Naive B cell (primary cell): ENCODE data around the gene SYMPK. TPM values are rescaled to one million over a fixed set of nuclear protein-coding genes. Genes with fewer than 3 reads are reported as not detected.
"Not testable (repeated sequence)": the region's sequence is repeated elsewhere in the genome, so short reads cannot be mapped to it uniquely, and the experiment has no call there.

ENCODE experiments used
- ATAC-seq, 2 donors: fragments of 150-1000 bp; cut with Tn5 transposase; 2 replicates each; pipeline ENCODE4 v1.10.0; 2021; ENCODE audit warnings: low read depth in 2 of 2, mild to moderate bottlenecking in 2 of 2, moderate library complexity in 2 of 2
- DNase-seq: peaks from one replicate; pipeline ENCODE4 v3.0.0; 2022
- H3K27ac Mint-ChIP-seq, 6 donors: one replicate each; pipeline ENCODE4 v1.8.0; 2020 to 2022; ENCODE audit warnings: mild to moderate bottlenecking in 6 of 6, mixed read lengths in 6 of 6, moderate library complexity in 5 of 6, inconsistent platforms in 2 of 6
- H3K27me3 Mint-ChIP-seq, 3 donors: one replicate each; pipeline ENCODE4 v1.8.0; 2021 to 2022; ENCODE audit warnings: mixed read lengths in 3 of 3, mild to moderate bottlenecking in 1 of 3
- H3K36me3 Mint-ChIP-seq, 2 donors: one replicate each; pipeline ENCODE4 v1.8.0; 2020 to 2022; ENCODE audit warnings: mixed read lengths in 2 of 2, inconsistent platforms in 1 of 2, mild to moderate bottlenecking in 1 of 2
- H3K4me1 Mint-ChIP-seq, 3 donors: one replicate each; pipeline ENCODE4 v1.8.0; 2020 to 2022; ENCODE audit warnings: mixed read lengths in 3 of 3, inconsistent platforms in 1 of 3, mild to moderate bottlenecking in 1 of 3, moderate library complexity in 1 of 3
- H3K4me3 Mint-ChIP-seq, 8 donors: one replicate each; pipeline ENCODE4 v1.8.0; 2020 to 2022; ENCODE audit warnings: mild to moderate bottlenecking in 8 of 8, mixed read lengths in 8 of 8, moderate library complexity in 8 of 8, inconsistent platforms in 2 of 8
- H3K9me3 Mint-ChIP-seq, 7 donors: one replicate each; pipeline ENCODE4 v1.8.0; 2020 to 2022; ENCODE audit warnings: mixed read lengths in 7 of 7, mild to moderate bottlenecking in 5 of 7, inconsistent platforms in 2 of 7, moderate library complexity in 1 of 7
- polyA plus RNA-seq, 6 donors: library from polyadenylated mRNA; unstranded; fragments of 300-500 nt; fragmentation: Illumina TruSeq; gene quantifications; one replicate each; pipeline ENCODE4 v1.2.3, GENCODE V29; 2021; ENCODE audit warnings: low read depth in 6 of 6

Gene SYMPK
- polyA plus RNA-seq, 6 donors from 2014 or later, result 6.3 to 24.3 (median 9.0) TPM

DNA sequence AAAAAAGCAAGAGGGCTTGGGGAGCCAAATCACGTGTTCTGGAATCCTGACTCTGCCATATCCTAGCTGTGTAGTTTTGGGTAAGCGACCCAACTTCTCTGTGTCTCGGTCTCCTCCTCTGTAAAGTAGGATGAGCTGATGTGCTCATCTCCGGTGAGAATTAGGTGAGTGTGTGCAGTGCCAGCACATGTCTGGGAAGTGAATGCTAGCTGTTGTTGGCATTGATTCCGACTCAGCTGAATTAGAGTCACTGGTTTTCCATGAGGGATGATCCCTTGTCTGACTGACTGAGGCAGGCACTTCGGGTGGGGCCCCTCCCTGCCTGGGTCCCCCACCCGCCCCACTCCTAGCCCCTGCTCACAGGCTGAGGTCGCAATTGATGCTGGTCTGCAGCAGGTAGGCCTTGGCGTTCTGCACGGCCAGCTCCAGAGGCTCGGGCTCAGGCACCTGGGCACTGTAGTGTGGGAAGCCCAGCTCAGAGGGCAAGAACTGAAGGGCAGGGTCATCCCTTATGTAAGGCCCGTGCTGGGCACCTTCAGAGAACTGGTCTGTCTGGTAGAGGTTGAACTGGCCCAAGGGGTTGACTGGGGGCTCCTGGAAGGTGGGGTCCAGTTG, 48.7 kb downstream of the SYMPK start:
- no peaks in the 10 kb centered on the region for H3K36me3 Mint-ChIP-seq
- H3K27me3 Mint-ChIP-seq, result peaks cover 0 to 31% (median 4%) of the 10 kb centered on the region in 3 donors
- no peak for DNase-seq
- no peak for ATAC-seq
- H3K4me3 Mint-ChIP-seq, result peak overlapping the region in 1 of 8 donors; percentile 59
- H3K9me3 Mint-ChIP-seq, result no peaks in the 10 kb centered on the region
- H3K4me1 Mint-ChIP-seq, result peaks cover 1 to 13% (median 8%) of the 10 kb centered on the region in 3 donors
- no peak overlapping the region for H3K27ac Mint-ChIP-seq

- no peak overlapping the region for H3K27ac Mint-ChIP-seq
- no peak for DNase-seq
- ATAC-seq, result no peak
- H3K36me3 Mint-ChIP-seq, result no peaks in the 10 kb centered on the region
- H3K9me3 Mint-ChIP-seq, result no peaks in the 10 kb centered on the region
- H3K4me1 Mint-ChIP-seq, result peaks cover 0 to 11% (median 7%) of the 10 kb centered on the region in 3 donors
- H3K4me3 Mint-ChIP-seq, result no peak overlapping the region
- H3K27me3 Mint-ChIP-seq, result peaks cover 0 to 31% (median 4%) of the 10 kb centered on the region in 3 donors
These were observed 50.6 kb downstream of the SYMPK start for GRCh38 chr19:45812297-45812696.

GRCh38 chr19:45809643-45810159, 53.2 kb downstream of the SYMPK start:
- H3K4me1 Mint-ChIP-seq, result peaks cover 0 to 10% (median 7%) of the 10 kb centered on the region in 3 donors
- peak overlapping the region in 1 of 8 donors; percentile 42 for H3K4me3 Mint-ChIP-seq
- H3K27ac Mint-ChIP-seq, result no peak overlapping the region
- no peaks in the 10 kb centered on the region for H3K9me3 Mint-ChIP-seq
- ATAC-seq (no peak), DNase-seq (no peak)
- no peaks in the 10 kb centered on the region for H3K36me3 Mint-ChIP-seq
- H3K27me3 Mint-ChIP-seq, result peaks cover 0 to 31% (median 4%) of the 10 kb centered on the region in 3 donors

GRCh38 chr19:45805719-45806118, 57.2 kb downstream of the SYMPK start:
- no peak for ATAC-seq
- peaks cover 0 to 10% (median 7%) of the 10 kb centered on the region in 3 donors for H3K4me1 Mint-ChIP-seq
- H3K27me3 Mint-ChIP-seq, result peaks cover 0 to 19% (median 12%) of the 10 kb centered on the region in 3 donors
- H3K36me3 Mint-ChIP-seq, result no peaks in the 10 kb centered on the region
- peak overlapping the region in 1 of 6 donors; percentile 8 for H3K27ac Mint-ChIP-seq
- no peak overlapping the region for H3K4me3 Mint-ChIP-seq
- peaks cover 0 to 2% (median 0%) of the 10 kb centered on the region in 7 donors for H3K9me3 Mint-ChIP-seq
- DNase-seq, result no peak

DNA sequence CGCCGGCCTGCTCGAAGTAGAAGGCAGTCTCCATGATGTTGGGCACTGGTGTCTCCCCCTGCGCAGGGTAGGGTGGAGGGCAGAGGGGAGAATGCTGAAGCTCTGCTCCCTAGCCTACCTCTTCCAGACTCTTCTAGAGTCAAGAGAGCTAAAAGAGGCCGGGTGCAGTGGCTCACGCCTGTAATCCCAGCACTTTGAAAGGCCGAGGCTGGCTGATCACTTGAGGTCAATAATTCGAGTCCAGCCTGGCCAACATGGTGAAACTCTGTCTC, 58.1 kb downstream of the SYMPK start:
- H3K27ac Mint-ChIP-seq, result no peak overlapping the region
- H3K9me3 Mint-ChIP-seq, result peaks cover 0 to 2% (median 0%) of the 10 kb centered on the region in 7 donors
- peaks cover 0 to 10% (median 7%) of the 10 kb centered on the region in 3 donors for H3K4me1 Mint-ChIP-seq
- peaks cover 0 to 13% (median 12%) of the 10 kb centered on the region in 3 donors for H3K27me3 Mint-ChIP-seq
- ATAC-seq (no peak), DNase-seq (no peak)
- H3K36me3 Mint-ChIP-seq, result no peaks in the 10 kb centered on the region
- H3K4me3 Mint-ChIP-seq, result no peak overlapping the region

DNA sequence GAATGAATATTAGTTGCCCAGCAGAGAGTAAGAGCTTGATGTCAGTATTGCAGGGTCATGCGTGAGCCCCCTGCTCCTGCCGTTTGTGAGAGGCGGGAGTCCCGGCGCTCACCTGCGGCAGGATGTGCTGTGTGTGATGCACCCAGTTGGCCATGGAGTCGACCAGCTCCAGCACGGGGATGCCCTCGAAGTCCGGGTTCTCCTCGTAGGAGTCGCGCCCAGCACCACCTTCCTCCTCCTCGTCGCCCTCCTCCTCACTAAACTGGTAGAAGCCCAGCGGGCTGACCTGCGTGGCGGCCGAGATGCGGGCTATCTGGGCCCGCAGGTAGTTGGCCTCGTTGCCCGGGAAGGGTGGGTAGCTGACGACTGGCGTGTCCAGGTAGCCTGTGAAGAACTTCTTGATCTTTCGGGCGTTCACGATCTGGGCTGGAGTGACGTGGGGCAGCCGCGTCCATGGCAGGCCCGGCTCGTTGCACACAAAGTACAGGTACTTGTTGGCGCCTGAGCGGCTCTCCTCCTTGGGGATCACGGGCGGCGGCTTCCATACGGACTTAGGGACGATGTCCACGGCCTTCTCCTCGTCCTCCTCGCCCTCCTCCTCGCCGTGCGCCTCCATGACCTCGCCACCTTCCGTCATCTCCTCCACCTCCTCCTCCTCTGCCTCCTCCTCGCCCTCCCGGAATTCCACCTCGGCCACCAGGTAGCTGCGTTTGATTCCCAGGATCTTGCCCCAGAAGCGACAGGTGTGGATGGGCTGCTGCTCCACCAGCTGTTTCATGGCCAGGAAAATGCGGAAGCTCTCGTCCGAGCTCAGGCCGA, 58.6 kb downstream of the SYMPK start:
- Mint-ChIP-seq H3K36me3 (no peaks in the 10 kb centered on the region), H3K4me3 (no peak overlapping the region), H3K4me1 (peaks cover 0 to 7% (median 6%) of the 10 kb centered on the region in 3 donors), H3K27me3 (peaks cover 0 to 13% (median 12%) of the 10 kb centered on the region in 3 donors), H3K27ac (peak overlapping the region in 1 of 6 donors; percentile 51), H3K9me3 (peaks cover 0 to 2% (median 0%) of the 10 kb centered on the region in 7 donors)
- no peak for DNase-seq
- no peak for ATAC-seq

DNA sequence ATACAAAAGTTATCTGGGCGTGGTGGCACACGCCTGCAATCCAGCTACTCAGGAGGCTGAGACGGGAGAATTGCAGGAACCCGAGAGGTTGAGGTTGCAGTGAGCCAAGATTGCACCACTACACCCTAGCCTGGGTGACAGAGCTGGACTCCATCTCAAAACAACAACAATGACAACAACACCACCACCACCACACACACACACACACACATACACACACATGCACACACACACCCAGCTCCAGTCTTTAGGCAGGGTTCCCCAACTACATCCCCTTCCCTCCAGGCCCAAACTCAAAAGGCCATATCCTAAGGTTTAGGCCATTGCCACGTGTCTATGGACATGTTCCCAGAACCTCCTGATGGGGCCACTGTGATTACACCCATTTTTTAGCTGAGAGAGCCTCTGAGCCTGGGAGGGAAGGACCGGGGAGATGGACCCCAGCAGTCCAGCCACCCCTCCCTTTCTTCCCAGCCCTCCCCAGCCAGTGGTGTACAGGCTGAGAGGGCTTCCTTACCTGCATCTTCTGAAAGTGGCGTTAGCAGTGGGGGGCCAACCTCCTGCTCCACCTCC, 61.3 kb downstream of the SYMPK start:
- Mint-ChIP-seq H3K9me3 (peaks cover 0 to 2% (median 0%) of the 10 kb centered on the region in 7 donors), H3K27ac (peak overlapping the region in 1 of 6 donors; percentile 70), H3K27me3 (peaks cover 6 to 19% (median 13%) of the 10 kb centered on the region in 3 donors), H3K36me3 (no peaks in the 10 kb centered on the region), H3K4me3 (no peak overlapping the region), H3K4me1 (peaks cover 4 to 13% (median 11%) of the 10 kb centered on the region in 3 donors)
- ATAC-seq, result no peak
- no peak for DNase-seq

- Mint-ChIP-seq H3K36me3 (no peaks in the 10 kb centered on the region), H3K4me3 (peak overlapping the region in 1 of 8 donors; percentile 12), H3K4me1 (peaks cover 4 to 6% (median 6%) of the 10 kb centered on the region in 3 donors), H3K27ac (peak overlapping the region in 1 of 6 donors; percentile 38), H3K9me3 (peaks cover 0 to 2% (median 0%) of the 10 kb centered on the region in 7 donors), H3K27me3 (peaks cover 6 to 22% (median 19%) of the 10 kb centered on the region in 3 donors)
- DNase-seq, result no peak
- no peak for ATAC-seq
These were observed 62.8 kb downstream of the SYMPK start for GRCh38 chr19:45800070-45800553.

- not testable (repeated sequence) for H3K4me1 Mint-ChIP-seq, DNase-seq, H3K4me3 Mint-ChIP-seq, ATAC-seq, H3K36me3 Mint-ChIP-seq, H3K9me3 Mint-ChIP-seq, H3K27ac Mint-ChIP-seq
- H3K27me3 Mint-ChIP-seq, result peaks cover 6 to 28% (median 19%) of the 10 kb centered on the region in 3 donors
These were observed 63.4 kb downstream of the SYMPK start for GRCh38 chr19:45799541-45799940.

DNA sequence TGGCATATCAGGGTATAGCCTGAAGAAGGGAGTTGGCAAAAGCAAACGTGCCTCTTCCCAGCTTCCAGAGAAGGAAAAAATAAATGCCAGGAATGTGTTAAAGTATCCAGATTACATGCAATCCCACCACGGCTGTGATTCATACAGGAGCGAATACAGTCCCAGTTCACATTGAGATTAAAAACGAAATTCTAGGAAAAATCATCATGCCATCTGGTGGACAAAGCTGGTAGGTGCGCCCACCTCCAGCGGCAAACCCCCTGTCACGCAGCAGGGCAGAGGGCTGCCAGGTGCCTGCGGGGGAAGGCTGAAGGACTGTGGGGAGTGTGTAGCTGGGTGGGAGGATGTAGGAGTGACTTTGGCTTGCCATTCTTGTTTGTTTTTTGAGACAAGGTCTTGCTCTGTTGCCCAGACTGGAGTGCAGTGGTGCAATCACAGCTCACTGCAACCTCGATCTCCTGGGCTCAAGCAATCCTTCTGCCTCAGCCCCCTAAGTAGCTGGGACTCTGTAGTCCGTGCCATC, 63.9 kb downstream of the SYMPK start:
- ATAC-seq (peak; percentile 99 to 100), DNase-seq (peak; percentile 66)
- Mint-ChIP-seq H3K36me3 (no peaks in the 10 kb centered on the region), H3K27me3 (peaks cover 6 to 29% (median 19%) of the 10 kb centered on the region in 3 donors), H3K4me3 (no peak overlapping the region), H3K27ac (peak overlapping the region in 1 of 6 donors; percentile 47), H3K9me3 (peaks cover 0 to 2% (median 0%) of the 10 kb centered on the region in 7 donors), H3K4me1 (peaks cover 5 to 7% (median 6%) of the 10 kb centered on the region in 3 donors)

GRCh38 chr19:45794627-45795026, 68.3 kb downstream of the SYMPK start:
- peak overlapping the region in 3 of 6 donors; percentile 38 to 83 (median 77) for H3K27ac Mint-ChIP-seq
- peak overlapping the region in 3 of 8 donors; percentile 48 to 66 (median 48) for H3K4me3 Mint-ChIP-seq
- DNase-seq (no peak), ATAC-seq (no peak)
- H3K27me3 Mint-ChIP-seq, result peaks cover 6 to 16% (median 8%) of the 10 kb centered on the region in 3 donors
- H3K36me3 Mint-ChIP-seq, result no peaks in the 10 kb centered on the region
- peaks cover 35 to 41% (median 39%) of the 10 kb centered on the region in 3 donors for H3K4me1 Mint-ChIP-seq
- peaks cover 0 to 1% (median 0%) of the 10 kb centered on the region in 7 donors for H3K9me3 Mint-ChIP-seq

DNA sequence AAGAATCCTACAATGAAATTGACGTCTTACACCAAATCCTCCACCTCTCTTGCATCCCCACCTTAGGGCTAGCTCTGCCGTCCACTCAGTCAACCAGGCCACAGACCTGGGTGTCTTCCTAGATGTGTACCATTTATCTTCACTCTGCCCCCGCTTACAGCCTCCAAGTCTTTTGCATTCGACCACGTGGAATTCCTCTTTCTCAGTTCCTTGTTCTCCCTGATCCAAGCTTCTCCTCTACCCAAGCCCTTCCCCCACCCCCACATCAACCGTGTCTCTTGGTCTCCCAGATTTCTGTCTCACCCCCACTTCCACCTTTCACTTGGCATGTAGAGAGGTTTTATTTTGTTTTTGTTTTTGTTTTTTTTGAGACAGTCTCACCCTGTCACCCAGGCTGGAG, 69.1 kb downstream of the SYMPK start:
- Mint-ChIP-seq H3K4me1 (peaks cover 33 to 42% (median 34%) of the 10 kb centered on the region in 3 donors), H3K4me3 (peak overlapping the region in 6 of 8 donors; percentile 32 to 91 (median 82)), H3K27me3 (peaks cover 2 to 16% (median 2%) of the 10 kb centered on the region in 3 donors), H3K36me3 (peaks cover 4 to 6% of the 10 kb centered on the region in 2 donors), H3K9me3 (peaks cover 0 to 1% (median 0%) of the 10 kb centered on the region in 7 donors), H3K27ac (peak overlapping the region in 2 of 6 donors; percentile 32 to 95)
- ATAC-seq (no peak), DNase-seq (no peak)

GRCh38 chr19:45793178-45793564, 69.8 kb downstream of the SYMPK start:
- H3K27ac Mint-ChIP-seq, result peak overlapping the region; percentile 82 to 97 (median 94)
- peaks cover 0 to 1% (median 0%) of the 10 kb centered on the region in 7 donors for H3K9me3 Mint-ChIP-seq
- H3K4me3 Mint-ChIP-seq, result peak overlapping the region; percentile 54 to 91 (median 85)
- DNase-seq (no peak), ATAC-seq (no peak)
- peaks cover 10 to 11% of the 10 kb centered on the region in 2 donors for H3K36me3 Mint-ChIP-seq
- peaks cover 0 to 16% (median 0%) of the 10 kb centered on the region in 3 donors for H3K27me3 Mint-ChIP-seq
- H3K4me1 Mint-ChIP-seq, result peaks cover 34 to 44% (median 38%) of the 10 kb centered on the region in 3 donors
